ENCODE results near the gene KDM4B.

Gene KDM4B

GRCh38 chr19:5148794-5149190, 179.9 kb downstream of the KDM4B start:
- no peak for TF ChIP-seq CTCF (IDR thresholded peaks at IDR 0.05; ENCODE audit: low read depth, low read length)
- no peak overlapping the region for H3K4me3 ChIP-seq (ENCODE audit: low read depth, low read length)

GRCh38 chr19:5149508-5149907, 180.6 kb downstream of the KDM4B start:
- no peak for TF ChIP-seq CTCF (IDR thresholded peaks at IDR 0.05; ENCODE audit: low read depth, low read length)
- no peak overlapping the region for H3K4me3 ChIP-seq (ENCODE audit: low read depth, low read length)

GRCh38 chr19:5149932-5150901, 181.3 kb downstream of the KDM4B start:
- no peak for TF ChIP-seq CTCF (IDR thresholded peaks at IDR 0.05; ENCODE audit: low read depth, low read length)
- no peak overlapping the region for H3K4me3 ChIP-seq (ENCODE audit: low read depth, low read length)

GRCh38 chr19:5150902-5151741, 182.2 kb downstream of the KDM4B start:
- no peak for TF ChIP-seq CTCF (IDR thresholded peaks at IDR 0.05; ENCODE audit: low read depth, low read length)
- no peak overlapping the region for H3K4me3 ChIP-seq (ENCODE audit: low read depth, low read length)

GRCh38 chr19:5152013-5152763, 183.3 kb downstream of the KDM4B start:
- no peak for TF ChIP-seq CTCF (IDR thresholded peaks at IDR 0.05; ENCODE audit: low read depth, low read length)
- no peak overlapping the region for H3K4me3 ChIP-seq (ENCODE audit: low read depth, low read length)

GRCh38 chr19:5152767-5153532, 184.0 kb downstream of the KDM4B start:
- no peak overlapping the region for H3K4me3 ChIP-seq (ENCODE audit: low read depth, low read length)

More at GRCh38 chr19:5152767-5153532, 184.0 kb downstream of the KDM4B start:
- no peak for TF ChIP-seq CTCF (IDR thresholded peaks at IDR 0.05; ENCODE audit: low read depth, low read length)

All from WI38 (cell line).